ENCODE results near the gene POLR1G. TPM values are rescaled to one million over a fixed set of nuclear protein-coding genes. Genes with fewer than 3 reads are reported as not detected.

The POLR1G gene
- total and polyA plus RNA-seq, 9 of the 15 experiments (the other 6 are each of a cell fraction or from before 2014, with no cell fraction given) = 3.0 to 50.1 (median 27.4) TPM

- TF ChIP-seq REST (IDR thresholded peaks at IDR 0.05; ENCODE audit: borderline replicate concordance) = no peak; the same call in 1 of the 2 replicates
- TF ChIP-seq REST (CRISPR knock-in tag; IDR thresholded peaks at IDR 0.05; ENCODE audit: low read depth) = no peak
- TF ChIP-seq JUNB (CRISPR knock-in tag; conservative IDR thresholded peaks at IDR 0.05) = no peak
- TF ChIP-seq CHD4 (IDR thresholded peaks at IDR 0.05; ENCODE audit: insufficient read depth, insufficient replicate concordance, low read depth, low read length, poor library complexity, severe bottlenecking) = no peak
- peak; percentile 77 for TF ChIP-seq KDM5B (IDR thresholded peaks at IDR 0.05; ENCODE audit: insufficient replicate concordance, low read depth, low read length)
- TF ChIP-seq ESRRA (IDR thresholded peaks at IDR 0.05; ENCODE audit: borderline replicate concordance, low read depth) = 0 out of 2 replicates have a peak, but pooled peaks have one; percentile 2
- no peak for TF ChIP-seq NKRF (IDR thresholded peaks at IDR 0.05; ENCODE audit: borderline replicate concordance)
- no peak for TF ChIP-seq MEF2D (tag; conservative IDR thresholded peaks at IDR 0.05; ENCODE audit: low read depth)
- no peak for TF ChIP-seq MCM7 (IDR thresholded peaks at IDR 0.05)
- peak; percentile 32; the same call in 1 of the 2 replicates for TF ChIP-seq ARID2 (IDR thresholded peaks at IDR 0.05)
- no peak for TF ChIP-seq ELK1 (CRISPR knock-in tag; IDR thresholded peaks at IDR 0.05)
- no peak for TF ChIP-seq ZFPM2 (CRISPR knock-in tag; IDR thresholded peaks at IDR 0.05)
- TF ChIP-seq MCM5 (IDR thresholded peaks at IDR 0.05; ENCODE audit: low read depth) = no peak
- TF ChIP-seq MBD2 (IDR thresholded peaks at IDR 0.05; ENCODE audit: borderline replicate concordance, low read depth) = peak; percentile 96
- no peak for TF ChIP-seq STAT5A (IDR thresholded peaks at IDR 0.05; ENCODE audit: borderline replicate concordance, low read length)
- TF ChIP-seq TAF7 (tag; IDR thresholded peaks at IDR 0.05) = peak; percentile 70
- TF ChIP-seq ZNF766 (CRISPR knock-in tag; conservative IDR thresholded peaks at IDR 0.05) = no peak
- no peak for TF ChIP-seq ZNF583 (CRISPR knock-in tag; IDR thresholded peaks at IDR 0.05)
These were observed 35.8 kb upstream of the POLR1G start, which contains the start of gene ERCC2 (continued) for GRCh38 chr19:45370410-45371204.

Measured in K562 (cell line).